HepG2 (cell line): ENCODE data around the gene IL17RC. TPM values are rescaled to one million over a fixed set of nuclear protein-coding genes. Genes with fewer than 3 reads are reported as not detected.

Source experiments
- ELF1 ChIP-seq: sonication (generic); formaldehyde crosslinking; IDR thresholded peaks from 2 replicates; pipeline ENCODE4 v1.4.0; 2020; ENCODE audit warnings: missing genetic modification reagents
- MTA1 ChIP-seq: sonication (generic); formaldehyde crosslinking; IDR thresholded peaks from 2 replicates; pipeline ENCODE4 v1.4.0; 2020; ENCODE audit warnings: missing genetic modification reagents, mild to moderate bottlenecking, borderline replicate concordance
- NR2C2 ChIP-seq: sonication (generic); formaldehyde crosslinking; IDR thresholded peaks from 2 replicates; pipeline ENCODE4 v1.4.0; 2020; ENCODE audit warnings: missing genetic modification reagents, mild to moderate bottlenecking, moderate library complexity, borderline replicate concordance
- STAT5B ChIP-seq: sonication (generic); formaldehyde crosslinking; IDR thresholded peaks from 2 replicates; pipeline ENCODE4 v1.4.0; 2020; ENCODE audit warnings: missing genetic modification reagents
- ZFY ChIP-seq: sonication (generic); formaldehyde crosslinking; IDR thresholded peaks from 2 replicates; pipeline ENCODE4 v1.4.0; 2020; ENCODE audit warnings: missing genetic modification reagents
- ZNF234 ChIP-seq: sonication (generic); formaldehyde crosslinking; conservative IDR thresholded peaks from 2 replicates; pipeline ENCODE4 v1.5.1; 2020; ENCODE audit warnings: mild to moderate bottlenecking, missing genetic modification reagents
- ZNF33B ChIP-seq: sonication (generic); formaldehyde crosslinking; IDR thresholded peaks from 2 replicates; pipeline ENCODE4 v1.5.1; 2020; ENCODE audit warnings: mild to moderate bottlenecking, missing genetic modification reagents
- ZNF383 ChIP-seq: sonication (generic); formaldehyde crosslinking; IDR thresholded peaks from 2 replicates; pipeline ENCODE4 v1.4.0; 2020; ENCODE audit warnings: missing genetic modification reagents, mild to moderate bottlenecking, borderline replicate concordance
- polyA plus RNA-seq, 8 experiments: library from polyadenylated mRNA; depleted of rRNA in 3 of 8; stranded (reverse) in 7 of 8; unstranded in 1 of 8; fragments of >200 nt; fragmentation: Illumina TruSeq in 4 of 8; extraction: Trizol in 4 of 8; gene quantifications; 2 replicates each; pipeline versions ENCODE4 v1.2.1 to v1.2.3, GENCODE V29; 2011 to 2016; ENCODE audit warnings: low read depth in 4 of 8, missing spikeins in 1 of 8, mixed read lengths in 1 of 8; ENCODE audit not compliant: insufficient read depth in 1 of 8
- total RNA-seq, 5 experiments: library from RNA; depleted of rRNA; stranded (reverse); fragments of >200 nt; fragmentation: Illumina TruSeq; extraction: Trizol; gene quantifications; 2 replicates each; pipeline ENCODE4 v1.2.3, GENCODE V29; 2016; ENCODE audit warnings: low read depth in 1 of 5
- TF ChIP-seq, protein P1 (sequence below): sonication (generic); formaldehyde crosslinking; IDR thresholded peaks from 2 replicates; pipeline ENCODE4 v1.4.0; 2020; ENCODE audit warnings: missing genetic modification reagents, mild to moderate bottlenecking, borderline replicate concordance
- TF ChIP-seq, protein P2 (sequence below): sonication (generic); formaldehyde crosslinking; IDR thresholded peaks from 2 replicates; pipeline ENCODE4 v1.9.0; 2022; ENCODE audit warnings: low read depth, missing genetic modification reagents
- TF ChIP-seq, protein P3 (sequence below): sonication (generic); formaldehyde crosslinking; IDR thresholded peaks from 2 replicates; pipeline ENCODE4 v1.4.0; 2020; ENCODE audit warnings: missing genetic modification reagents, borderline replicate concordance
- TF ChIP-seq, protein P4 (sequence below): sonication (generic); formaldehyde crosslinking; IDR thresholded peaks from 2 replicates; pipeline ENCODE4 v1.5.1; 2020; ENCODE audit warnings: mild to moderate bottlenecking, missing genetic modification reagents, moderate library complexity

The IL17RC gene
- total and polyA plus RNA-seq, 2 of the 13 experiments (the other 11 are each of a cell fraction or from before 2014, with no cell fraction given) = 20.7 to 24.0 TPM

DNA sequence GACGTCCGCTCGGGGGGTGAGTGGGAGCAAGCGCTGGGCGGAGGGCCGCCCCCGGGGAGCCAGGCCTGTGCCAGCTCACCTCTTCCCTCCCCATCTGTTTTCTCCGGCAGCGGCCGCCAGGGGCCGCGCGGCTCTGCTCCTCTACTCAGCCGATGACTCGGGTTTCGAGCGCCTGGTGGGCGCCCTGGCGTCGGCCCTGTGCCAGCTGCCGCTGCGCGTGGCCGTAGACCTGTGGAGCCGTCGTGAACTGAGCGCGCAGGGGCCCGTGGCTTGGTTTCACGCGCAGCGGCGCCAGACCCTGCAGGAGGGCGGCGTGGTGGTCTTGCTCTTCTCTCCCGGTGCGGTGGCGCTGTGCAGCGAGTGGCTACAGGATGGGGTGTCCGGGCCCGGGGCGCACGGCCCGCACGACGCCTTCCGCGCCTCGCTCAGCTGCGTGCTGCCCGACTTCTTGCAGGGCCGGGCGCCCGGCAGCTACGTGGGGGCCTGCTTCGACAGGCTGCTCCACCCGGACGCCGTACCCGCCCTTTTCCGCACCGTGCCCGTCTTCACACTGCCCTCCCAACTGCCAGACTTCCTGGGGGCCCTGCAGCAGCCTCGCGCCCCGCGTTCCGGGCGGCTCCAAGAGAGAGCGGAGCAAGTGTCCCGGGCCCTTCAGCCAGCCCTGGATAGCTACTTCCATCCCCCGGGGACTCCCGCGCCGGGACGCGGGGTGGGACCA, 16.1 kb downstream of the IL17RC start (continued):
- TF ChIP-seq, protein P1, sequence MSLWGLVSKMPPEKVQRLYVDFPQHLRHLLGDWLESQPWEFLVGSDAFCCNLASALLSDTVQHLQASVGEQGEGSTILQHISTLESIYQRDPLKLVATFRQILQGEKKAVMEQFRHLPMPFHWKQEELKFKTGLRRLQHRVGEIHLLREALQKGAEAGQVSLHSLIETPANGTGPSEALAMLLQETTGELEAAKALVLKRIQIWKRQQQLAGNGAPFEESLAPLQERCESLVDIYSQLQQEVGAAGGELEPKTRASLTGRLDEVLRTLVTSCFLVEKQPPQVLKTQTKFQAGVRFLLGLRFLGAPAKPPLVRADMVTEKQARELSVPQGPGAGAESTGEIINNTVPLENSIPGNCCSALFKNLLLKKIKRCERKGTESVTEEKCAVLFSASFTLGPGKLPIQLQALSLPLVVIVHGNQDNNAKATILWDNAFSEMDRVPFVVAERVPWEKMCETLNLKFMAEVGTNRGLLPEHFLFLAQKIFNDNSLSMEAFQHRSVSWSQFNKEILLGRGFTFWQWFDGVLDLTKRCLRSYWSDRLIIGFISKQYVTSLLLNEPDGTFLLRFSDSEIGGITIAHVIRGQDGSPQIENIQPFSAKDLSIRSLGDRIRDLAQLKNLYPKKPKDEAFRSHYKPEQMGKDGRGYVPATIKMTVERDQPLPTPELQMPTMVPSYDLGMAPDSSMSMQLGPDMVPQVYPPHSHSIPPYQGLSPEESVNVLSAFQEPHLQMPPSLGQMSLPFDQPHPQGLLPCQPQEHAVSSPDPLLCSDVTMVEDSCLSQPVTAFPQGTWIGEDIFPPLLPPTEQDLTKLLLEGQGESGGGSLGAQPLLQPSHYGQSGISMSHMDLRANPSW (CRISPR knock-in tag) = no peak
- TF ChIP-seq ZFY (CRISPR knock-in tag) = peak; percentile 80
- TF ChIP-seq, protein P2, sequence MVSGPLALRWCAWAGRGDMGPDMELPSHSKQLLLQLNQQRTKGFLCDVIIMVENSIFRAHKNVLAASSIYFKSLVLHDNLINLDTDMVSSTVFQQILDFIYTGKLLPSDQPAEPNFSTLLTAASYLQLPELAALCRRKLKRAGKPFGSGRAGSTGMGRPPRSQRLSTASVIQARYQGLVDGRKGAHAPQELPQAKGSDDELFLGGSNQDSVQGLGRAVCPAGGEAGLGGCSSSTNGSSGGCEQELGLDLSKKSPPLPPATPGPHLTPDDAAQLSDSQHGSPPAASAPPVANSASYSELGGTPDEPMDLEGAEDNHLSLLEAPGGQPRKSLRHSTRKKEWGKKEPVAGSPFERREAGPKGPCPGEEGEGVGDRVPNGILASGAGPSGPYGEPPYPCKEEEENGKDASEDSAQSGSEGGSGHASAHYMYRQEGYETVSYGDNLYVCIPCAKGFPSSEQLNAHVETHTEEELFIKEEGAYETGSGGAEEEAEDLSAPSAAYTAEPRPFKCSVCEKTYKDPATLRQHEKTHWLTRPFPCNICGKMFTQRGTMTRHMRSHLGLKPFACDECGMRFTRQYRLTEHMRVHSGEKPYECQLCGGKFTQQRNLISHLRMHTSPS (CRISPR knock-in tag) = peak; percentile 87
- TF ChIP-seq, protein P3, sequence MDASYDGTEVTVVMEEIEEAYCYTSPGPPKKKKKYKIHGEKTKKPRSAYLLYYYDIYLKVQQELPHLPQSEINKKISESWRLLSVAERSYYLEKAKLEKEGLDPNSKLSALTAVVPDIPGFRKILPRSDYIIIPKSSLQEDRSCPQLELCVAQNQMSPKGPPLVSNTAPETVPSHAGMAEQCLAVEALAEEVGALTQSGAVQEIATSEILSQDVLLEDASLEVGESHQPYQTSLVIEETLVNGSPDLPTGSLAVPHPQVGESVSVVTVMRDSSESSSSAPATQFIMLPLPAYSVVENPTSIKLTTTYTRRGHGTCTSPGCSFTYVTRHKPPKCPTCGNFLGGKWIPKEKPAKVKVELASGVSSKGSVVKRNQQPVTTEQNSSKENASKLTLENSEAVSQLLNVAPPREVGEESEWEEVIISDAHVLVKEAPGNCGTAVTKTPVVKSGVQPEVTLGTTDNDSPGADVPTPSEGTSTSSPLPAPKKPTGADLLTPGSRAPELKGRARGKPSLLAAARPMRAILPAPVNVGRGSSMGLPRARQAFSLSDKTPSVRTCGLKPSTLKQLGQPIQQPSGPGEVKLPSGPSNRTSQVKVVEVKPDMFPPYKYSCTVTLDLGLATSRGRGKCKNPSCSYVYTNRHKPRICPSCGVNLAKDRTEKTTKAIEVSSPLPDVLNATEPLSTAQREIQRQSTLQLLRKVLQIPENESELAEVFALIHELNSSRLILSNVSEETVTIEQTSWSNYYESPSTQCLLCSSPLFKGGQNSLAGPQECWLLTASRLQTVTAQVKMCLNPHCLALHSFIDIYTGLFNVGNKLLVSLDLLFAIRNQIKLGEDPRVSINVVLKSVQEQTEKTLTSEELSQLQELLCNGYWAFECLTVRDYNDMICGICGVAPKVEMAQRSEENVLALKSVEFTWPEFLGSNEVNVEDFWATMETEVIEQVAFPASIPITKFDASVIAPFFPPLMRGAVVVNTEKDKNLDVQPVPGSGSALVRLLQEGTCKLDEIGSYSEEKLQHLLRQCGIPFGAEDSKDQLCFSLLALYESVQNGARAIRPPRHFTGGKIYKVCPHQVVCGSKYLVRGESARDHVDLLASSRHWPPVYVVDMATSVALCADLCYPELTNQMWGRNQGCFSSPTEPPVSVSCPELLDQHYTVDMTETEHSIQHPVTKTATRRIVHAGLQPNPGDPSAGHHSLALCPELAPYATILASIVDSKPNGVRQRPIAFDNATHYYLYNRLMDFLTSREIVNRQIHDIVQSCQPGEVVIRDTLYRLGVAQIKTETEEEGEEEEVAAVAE (CRISPR knock-in tag) = no peak
- no peak for TF ChIP-seq ZNF33B
- TF ChIP-seq STAT5B (CRISPR knock-in tag) = 0 out of 2 replicates have a peak, but pooled peaks have one; percentile 18
- no peak for TF ChIP-seq ZNF383 (CRISPR knock-in tag)
- peak; percentile 68 for TF ChIP-seq ZNF234 (CRISPR knock-in tag)
- TF ChIP-seq MTA1 (CRISPR knock-in tag) = peak; percentile 43; the same call in 1 of the 2 replicates
- 0 out of 2 replicates have a peak, but pooled peaks have one; percentile 18 for TF ChIP-seq NR2C2 (CRISPR knock-in tag)
- TF ChIP-seq, protein P4, sequence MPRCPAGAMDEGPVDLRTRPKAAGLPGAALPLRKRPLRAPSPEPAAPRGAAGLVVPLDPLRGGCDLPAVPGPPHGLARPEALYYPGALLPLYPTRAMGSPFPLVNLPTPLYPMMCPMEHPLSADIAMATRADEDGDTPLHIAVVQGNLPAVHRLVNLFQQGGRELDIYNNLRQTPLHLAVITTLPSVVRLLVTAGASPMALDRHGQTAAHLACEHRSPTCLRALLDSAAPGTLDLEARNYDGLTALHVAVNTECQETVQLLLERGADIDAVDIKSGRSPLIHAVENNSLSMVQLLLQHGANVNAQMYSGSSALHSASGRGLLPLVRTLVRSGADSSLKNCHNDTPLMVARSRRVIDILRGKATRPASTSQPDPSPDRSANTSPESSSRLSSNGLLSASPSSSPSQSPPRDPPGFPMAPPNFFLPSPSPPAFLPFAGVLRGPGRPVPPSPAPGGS (CRISPR knock-in tag) = no peak
- no peak; the same call in 1 of the 2 replicates for TF ChIP-seq ELF1 (CRISPR knock-in tag)
